HCT116 (cell line): ENCODE data around the gene SYNRG. TPM values are rescaled to one million over a fixed set of nuclear protein-coding genes. Genes with fewer than 3 reads are reported as not detected.

Experiments used
- ATAC-seq: fragments of 200-7000 bp; cut with Tn5 transposase; 2 replicates; pipeline ENCODE4 v1.9.1; 2020; ENCODE audit warnings: mild to moderate bottlenecking, moderate library complexity
- BruUV-seq: library from RNA; stranded (reverse); fragments of 400-500 nt; replicated peaks from 2 replicates; lab custom pipeline; 2021; lab: Mats Ljungman, UMichigan
- CTCF ChIA-PET: fragments of 300-600 bp; sonication (Branson Sonifier 250); formaldehyde crosslinking; loops from one replicate; lab custom pipeline; 2021; ENCODE audit warnings: antibody characterized with exemption; lab: Charles Lee
- POLR2A ChIA-PET: fragments of 300-600, 350-600 bp; sonication (Branson Sonifier 250); formaldehyde crosslinking; loops from one replicate; lab custom pipeline; 2021; ENCODE audit warnings: antibody characterized with exemption; lab: Charles Lee
- RAD21 ChIA-PET, 2 experiments: fragments of 300-600 bp; sonication (Branson Sonifier 250); formaldehyde crosslinking; loops; one replicate each; lab custom pipeline; 2023; ENCODE audit warnings: low total read pairs in 2 of 2; ENCODE audit not compliant: uncharacterized antibody in 2 of 2, unreplicated experiment in 2 of 2, low non-redundant PET in 1 of 2; lab: Charles Lee
- DNase-seq: peaks from one replicate; pipeline ENCODE4 v3.0.0-alpha.2; 2010; ENCODE audit warnings: low read depth, low spot score
- H2AFZ ChIP-seq: fragments of 200-600 bp; shearing (Covaris generic), sonication (generic); 2 replicates; pipeline ENCODE4 v1.6.1; 2017; ENCODE audit warnings: low read depth, mixed run types, mixed read lengths, antibody characterized with exemption, low read length; ENCODE audit not compliant: poor library complexity, severe bottlenecking
- H3K27ac ChIP-seq: 2 replicates; pipeline ENCODE4 v1.5.1; 2012; ENCODE audit warnings: low read depth, low read length
- H3K27me3 ChIP-seq: fragments of 200-600 bp; sonication (generic); 2 replicates; pipeline ENCODE4 v1.6.1; 2016; ENCODE audit warnings: mixed run types, low read length, mixed read lengths; ENCODE audit not compliant: insufficient read depth
- H3K36me3 ChIP-seq, 2 experiments: fragments of 200-500 bp in 1 of 2; fragments of 200-600 bp in 1 of 2; sonication (Bioruptor generic) in 1 of 2; sonication (generic) in 1 of 2; 2 replicates each; pipeline versions ENCODE4 v1.5.1 to v1.6.1; 2014 to 2016; ENCODE audit warnings: low read length in 2 of 2, inconsistent platforms in 1 of 2, mixed read lengths in 1 of 2, mixed run types in 1 of 2; ENCODE audit not compliant: insufficient read depth in 2 of 2, control insufficient read depth in 1 of 2
- H3K4me1 ChIP-seq, 2 experiments: fragments of 200-600 bp in 1 of 2; sonication (generic) in 1 of 2; 2 replicates each; pipeline versions ENCODE4 v1.5.1 to v1.6.1; 2012 to 2017; ENCODE audit warnings: low read length in 2 of 2, inconsistent platforms in 1 of 2, mild to moderate bottlenecking in 1 of 2, mixed read lengths in 1 of 2, mixed run types in 1 of 2, moderate library complexity in 1 of 2; ENCODE audit not compliant: insufficient read depth in 2 of 2, control insufficient read depth in 1 of 2
- H3K4me2 ChIP-seq: fragments of 200-600 bp; sonication (generic); 2 replicates; pipeline ENCODE4 v1.6.1; 2017; ENCODE audit warnings: mixed run types, low read length, mixed read lengths
- H3K4me3 ChIP-seq, 2 experiments: fragments of 200-600 bp in 1 of 2; sonication (generic) in 1 of 2; replicated peaks in 1 of 2; 2 replicates each; pipeline ENCODE4 v1.5.1; 2011 to 2016; ENCODE audit warnings: low read length in 2 of 2, control low read depth in 1 of 2, low read depth in 1 of 2, mild to moderate bottlenecking in 1 of 2, mixed read lengths in 1 of 2, mixed run types in 1 of 2
- H3K79me2 ChIP-seq: fragments of 200-600 bp; sonication (generic); 2 replicates; pipeline ENCODE4 v1.6.1; 2017; ENCODE audit warnings: mild to moderate bottlenecking, mixed run types, low read length, moderate library complexity, mixed read lengths; ENCODE audit not compliant: insufficient read depth
- H3K9ac ChIP-seq: fragments of 200-600 bp; sonication (generic); 2 replicates; pipeline ENCODE4 v1.6.1; 2016; ENCODE audit warnings: low read length, mixed read lengths
- H3K9me2 ChIP-seq: fragments of 200-600 bp; sonication (generic), shearing (Covaris generic); 2 replicates; pipeline ENCODE4 v1.6.1; 2017; ENCODE audit warnings: mixed run types, mild to moderate bottlenecking, moderate library complexity; ENCODE audit not compliant: insufficient read depth
- H3K9me3 ChIP-seq, 2 experiments: fragments of 200-500 bp in 1 of 2; fragments of 200-600 bp in 1 of 2; sonication (Bioruptor generic) in 1 of 2; sonication (generic) in 1 of 2; 2 replicates each; pipeline ENCODE4 v1.6.1; 2014 to 2017; ENCODE audit warnings: low read length in 2 of 2, mixed read lengths in 2 of 2, inconsistent platforms in 1 of 2, low read depth in 1 of 2, mild to moderate bottlenecking in 1 of 2, mixed run types in 1 of 2, moderate library complexity in 1 of 2; ENCODE audit not compliant: control insufficient read depth in 1 of 2, insufficient read depth in 1 of 2
- H4K20me1 ChIP-seq: fragments of 200-600 bp; sonication (generic), shearing (Covaris generic); 2 replicates; pipeline ENCODE4 v1.6.1; 2017; ENCODE audit warnings: mixed run types, mild to moderate bottlenecking, moderate library complexity; ENCODE audit not compliant: insufficient read depth
- CBX3 ChIP-seq: IDR thresholded peaks from 2 replicates; pipeline ENCODE4 v1.6.1; 2012; ENCODE audit warnings: low read depth
- EGR1 ChIP-seq: IDR thresholded peaks from 2 replicates; pipeline ENCODE4 v1.6.1; 2012; ENCODE audit warnings: low read depth
- ELF1 ChIP-seq: IDR thresholded peaks from 2 replicates; pipeline ENCODE4 v1.6.1; 2012; ENCODE audit warnings: low read depth, borderline replicate concordance
- EZH2phosphoT487 ChIP-seq: fragments of 200-600 bp; IDR thresholded peaks from 2 replicates; pipeline ENCODE4 v1.6.1; 2018; ENCODE audit warnings: antibody characterized with exemption, borderline replicate concordance
- FOSL1 ChIP-seq: IDR thresholded peaks from 2 replicates; pipeline ENCODE4 v1.6.1; 2012; ENCODE audit warnings: low read depth
- JUND ChIP-seq: IDR thresholded peaks from 2 replicates; pipeline ENCODE4 v1.6.1; 2012
- MAX ChIP-seq: IDR thresholded peaks from 2 replicates; pipeline ENCODE4 v1.6.1; 2012
- POLR2A ChIP-seq: IDR thresholded peaks from 2 replicates; pipeline ENCODE4 v1.7.0; 2011; ENCODE audit warnings: borderline replicate concordance; ENCODE audit not compliant: insufficient read depth, insufficient read length; ENCODE audit errors: extremely low read depth
- POLR2AphosphoS5 ChIP-seq: IDR thresholded peaks from 2 replicates; pipeline ENCODE4 v1.6.1; 2011; ENCODE audit warnings: mild to moderate bottlenecking, low read depth, low read length, moderate library complexity
- REST ChIP-seq: IDR thresholded peaks from 2 replicates; pipeline ENCODE4 v1.6.1; 2012; ENCODE audit warnings: low read depth
- SIN3A ChIP-seq: IDR thresholded peaks from 2 replicates; pipeline ENCODE4 v1.6.1; 2012; ENCODE audit warnings: low read depth
- TCF7L2 ChIP-seq: IDR thresholded peaks from 2 replicates; pipeline ENCODE4 v1.7.0; 2011; ENCODE audit warnings: borderline replicate concordance, inconsistent platforms; ENCODE audit not compliant: insufficient read depth, insufficient read length; ENCODE audit errors: extremely low read depth
- ZFX ChIP-seq: fragments of 450-650 bp; IDR thresholded peaks from 2 replicates; pipeline ENCODE4 v1.6.1; 2017
- ZNF274 ChIP-seq: fragments of 200-500 bp; sonication (Bioruptor generic); IDR thresholded peaks from 2 replicates; pipeline ENCODE4 v1.6.1; 2014; ENCODE audit warnings: mild to moderate bottlenecking, low read depth, low read length, inconsistent platforms
- intact Hi-C: fragments of 100-400 bp; cut with micrococcal nuclease; formaldehyde crosslinking; loops from 2 replicates; pipeline ENCODE4 v1.10.0; 2022
- total RNA-seq: library from RNA; stranded (reverse); gene quantifications from one replicate; pipeline ENCODE4 v1.2.1, GENCODE V29; 2021; ENCODE audit not compliant: unreplicated experiment

SYNRG gene
- total RNA-seq, 1 experiment from 2014 or later: 23.8 TPM

- TF ChIP-seq JUND: no peak
- no peak for TF ChIP-seq REST
- no peak for TF ChIP-seq ELF1
- TF ChIP-seq, all 23 proteins: peak for 3
Observed at GRCh38 chr17:37490022-37490587, 119.1 kb downstream of the SYNRG start (continued).

GRCh38 chr17:37489197-37490001, 119.8 kb downstream of the SYNRG start, which contains the start of gene DUSP14:
TSS of gene DUSP14 (plus strand) at chr17:37489891. CDS start at chr17:37512273, 22,382 bp downstream.
- CTCF ChIA-PET: no interaction called here
- intact Hi-C loops: loop anchor here (2.0 to 5.0 kb wide), 2 partner anchors 83 to 118 kb away; partner anchors contain the start of genes ACACA, SYNRG and TADA2A
- Histone ChIP-seq H4K20me1 (peaks cover 9% of the 10 kb centered on the region; the same call in 1 of the 2 replicates), H3K9ac (peak within 1 kb of the TSS; percentile 78), H3K79me2 (peaks cover 44% of the 10 kb centered on the region), H3K9me2 (no peaks in the 10 kb centered on the region), H2AFZ (no peak within 1 kb of the TSS), H3K4me1 (peaks cover 43 to 65% of the 10 kb centered on the region in 2 experiments), H3K9me3 (no peaks in the 10 kb centered on the region), H3K36me3 (no peaks in the 10 kb centered on the region), H3K27me3 (no peaks in the 10 kb centered on the region), H3K27ac (peak within 1 kb of the TSS; percentile 91), H3K4me3 (peak within 1 kb of the TSS; percentile 72 to 76), H3K4me2 (peak within 1 kb of the TSS; percentile 96)
- POLR2A ChIA-PET: no interaction called here
- BruUV-seq: no TSS peak
- ATAC-seq (peak; percentile 78), DNase-seq (peak; percentile 57)
- RAD21 ChIA-PET: no interaction called here
- TF ChIP-seq CBX3: no peak
- no peak for TF ChIP-seq ZNF274
- no peak for TF ChIP-seq FOSL1
- TF ChIP-seq ZFX: no peak
- TF ChIP-seq EZH2phosphoT487: no peak
- TF ChIP-seq ELF1: no peak
- TF ChIP-seq SIN3A: 0 out of 2 replicates have a peak, but pooled peaks have one; percentile 40
- TF ChIP-seq POLR2AphosphoS5: peak; percentile 79
- TF ChIP-seq TCF7L2: no peak
- TF ChIP-seq EGR1: 0 out of 2 replicates have a peak, but pooled peaks have one; percentile 21
- peak; percentile 82 for TF ChIP-seq MAX
- TF ChIP-seq POLR2A: peak; percentile 48
